Left renal cortex interstitium (tissue), 4 donors: ENCODE data around the gene VSTM1. TPM values are rescaled to one million over a fixed set of nuclear protein-coding genes. Genes with fewer than 3 reads are reported as not detected.
"Not testable (repeated sequence)": the region's sequence is repeated elsewhere in the genome, so short reads cannot be mapped to it uniquely, and the experiment has no call there.

Source experiments
- DNase-seq, 4 donors: peaks; one replicate each; pipeline ENCODE4 v3.0.0-alpha.2; 2013; ENCODE audit warnings: low read depth in 4 of 4, low spot score in 2 of 4, missing footprints in 1 of 4
- polyA plus RNA-seq, 4 donors: library from polyadenylated mRNA; unstranded; fragments of 120-200 nt; gene quantifications; one replicate each; pipeline ENCODE4 v1.2.1, GENCODE V29; 2013; ENCODE audit not compliant: insufficient read length in 4 of 4

Gene VSTM1
- polyA plus RNA-seq, 4 donors, result 0.22 to 0.34 (median 0.27) TPM; not detected in 1

GRCh38 chr19:54074851-54075250 lies 11.2 kb upstream of the VSTM1 start:
- DNase-seq, result no peak

GRCh38 chr19:54073829-54074228 lies 10.1 kb upstream of the VSTM1 start:
- DNase-seq, result no peak

GRCh38 chr19:54069470-54069869 lies 5.8 kb upstream of the VSTM1 start:
- DNase-seq, result no peak

- no peak for DNase-seq
Measured at GRCh38 chr19:54062643-54063042, 1.1 kb downstream of the VSTM1 start.

- no peak for DNase-seq
Measured at GRCh38 chr19:54047616-54048015, 16.1 kb downstream of the VSTM1 start.

- DNase-seq, result no peak
Measured at GRCh38 chr19:54045771-54046170, 17.9 kb downstream of the VSTM1 start.

GRCh38 chr19:54042989-54043388 lies 20.7 kb downstream of the VSTM1 start:
- DNase-seq, result no peak

GRCh38 chr19:54041969-54042606 lies 21.6 kb downstream of the VSTM1 start:
- no peak for DNase-seq

GRCh38 chr19:54040003-54040402 lies 23.7 kb downstream of the VSTM1 start:
- no peak for DNase-seq

GRCh38 chr19:54036542-54036941 lies 27.2 kb downstream of the VSTM1 start:
- DNase-seq, result not testable (repeated sequence)

GRCh38 chr19:54035215-54036178 lies 28.2 kb downstream of the VSTM1 start:
- no peak for DNase-seq

- no peak for DNase-seq
Measured at GRCh38 chr19:54030895-54031586, 32.7 kb downstream of the VSTM1 start.

- no peak for DNase-seq
Measured at GRCh38 chr19:54029930-54030490, 33.7 kb downstream of the VSTM1 start.

- DNase-seq, result no peak
Measured at GRCh38 chr19:54029301-54029700, 34.4 kb downstream of the VSTM1 start.

- DNase-seq, result no peak
Measured at GRCh38 chr19:54026656-54027055, 37.0 kb downstream of the VSTM1 start.

- no peak for DNase-seq
Measured at GRCh38 chr19:54024660-54025059, 39.0 kb downstream of the VSTM1 start.

- no peak for DNase-seq
Measured at GRCh38 chr19:54023191-54023590, 40.5 kb downstream of the VSTM1 start.

GRCh38 chr19:54021932-54022331 lies 41.8 kb downstream of the VSTM1 start:
- no peak for DNase-seq

GRCh38 chr19:54021363-54021762 lies 42.3 kb downstream of the VSTM1 start:
- DNase-seq, result no peak

- DNase-seq, result no peak
Measured at GRCh38 chr19:54017261-54017660, 46.4 kb downstream of the VSTM1 start.
